Measurements from ENCODE around the gene GNA12. TPM values are rescaled to one million over a fixed set of nuclear protein-coding genes. Genes with fewer than 3 reads are reported as not detected.
"Not testable (repeated sequence)": the region's sequence is repeated elsewhere in the genome, so short reads cannot be mapped to it uniquely, and the experiment has no call there.

The GNA12 gene
- total RNA-seq, 2 experiments from 2014 or later: 23.6 to 23.7 TPM

GRCh38 chr7:2753148-2753547, 91.0 kb downstream of the GNA12 start:
- POLR2A ChIA-PET: no interaction called here
- H3K27ac Mint-ChIP-seq: no peak overlapping the region
- CTCF ChIA-PET: interaction anchor here (0.6 kb wide), 1 partner anchor 35 kb away, joined by 3 read pairs; no protein-coding TSS in a partner anchor
- H3K4me1 Mint-ChIP-seq (ENCODE audit: low read depth): peaks cover 20% of the 10 kb centered on the region
- DNase-seq: no peak
- H3K36me3 Mint-ChIP-seq: peaks cover 21% of the 10 kb centered on the region
- H3K9me3 Mint-ChIP-seq: peaks cover 2% of the 10 kb centered on the region
- H3K4me3 Mint-ChIP-seq: no peak overlapping the region
- intact Hi-C loops (cut with micrococcal nuclease): loop anchor here (10.0 kb wide), 1 partner anchor 362 kb away; no protein-coding TSS in a partner anchor
- no peaks in the 10 kb centered on the region for H3K27me3 Mint-ChIP-seq

DNA sequence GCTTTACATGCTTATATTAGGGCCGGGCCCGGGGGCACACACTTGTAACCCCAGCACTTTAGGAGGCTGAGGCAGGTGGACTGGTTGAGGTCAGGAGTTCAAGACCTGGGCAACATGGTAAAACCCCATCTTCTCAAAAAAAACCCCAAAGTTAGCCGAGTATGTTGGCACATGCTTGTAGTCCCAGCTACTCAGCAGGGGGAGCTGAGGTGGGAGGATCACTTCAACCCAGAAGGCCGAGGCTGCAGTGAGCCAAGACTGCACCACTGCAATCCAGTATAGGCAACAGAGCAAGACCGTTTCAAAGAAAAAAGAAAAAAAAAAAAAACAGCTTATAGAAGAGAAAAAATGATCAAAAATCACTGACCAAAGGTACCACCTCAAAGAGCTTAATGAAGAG, 93.0 kb downstream of the GNA12 start:
- ChIA-PET POLR2A (interaction anchor here (0.6 kb wide), 2 partner anchors 47 to 277 kb away, joined by 3 to 5 read pairs; no protein-coding TSS in a partner anchor), CTCF (interaction anchor here (0.7 kb wide), 2 partner anchors 32 to 273 kb away, joined by 3 read pairs; no protein-coding TSS in a partner anchor)
- peaks cover 4% of the 10 kb centered on the region for H3K4me1 Mint-ChIP-seq (ENCODE audit: low read depth)
- no peak overlapping the region for H3K27ac Mint-ChIP-seq
- no peak for DNase-seq
- intact Hi-C loops (cut with micrococcal nuclease): loop anchor here (10.0 kb wide), 1 partner anchor 364 kb away; no protein-coding TSS in a partner anchor
- H3K4me3 Mint-ChIP-seq: no peak overlapping the region
- no peaks in the 10 kb centered on the region for H3K27me3 Mint-ChIP-seq
- peaks cover 2% of the 10 kb centered on the region for H3K9me3 Mint-ChIP-seq
- H3K36me3 Mint-ChIP-seq: peaks cover 16% of the 10 kb centered on the region

DNA sequence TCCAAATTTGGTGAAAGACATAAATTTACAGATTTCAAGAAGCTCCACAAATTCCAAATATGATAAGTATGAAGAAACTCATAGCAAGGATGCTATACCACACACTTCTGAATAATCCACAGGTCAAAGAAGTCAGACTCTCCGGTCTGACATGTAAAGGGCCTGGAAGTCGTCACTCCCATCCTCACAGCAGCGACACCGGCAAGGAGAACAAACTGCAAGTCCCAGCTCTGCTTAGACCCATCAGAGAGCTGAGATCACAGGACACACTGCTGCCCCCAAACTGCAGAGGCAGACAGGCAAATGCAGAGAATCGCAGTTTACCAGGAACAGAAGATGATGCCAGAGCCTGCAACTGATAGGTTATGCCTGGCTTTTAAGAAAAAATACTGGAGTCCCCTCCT, 94.1 kb downstream of the GNA12 start:
- intact Hi-C loops (cut with micrococcal nuclease): loop anchor here (10.0 kb wide), 1 partner anchor 365 kb away; no protein-coding TSS in a partner anchor
- CTCF ChIA-PET: no interaction called here
- peak; percentile 4 for DNase-seq

GRCh38 chr7:2748684-2749083, 95.4 kb downstream of the GNA12 start:
- DNase-seq; H3K9me3 Mint-ChIP-seq; H3K4me3 Mint-ChIP-seq; H3K36me3 Mint-ChIP-seq; intact Hi-C loops (cut with micrococcal nuclease); H3K4me1 Mint-ChIP-seq (ENCODE audit: low read depth); H3K27me3 Mint-ChIP-seq; CTCF ChIA-PET; POLR2A ChIA-PET; H3K27ac Mint-ChIP-seq: not testable (repeated sequence)

More for the DNA sequence above, 94.1 kb downstream of the GNA12 start:
- Mint-ChIP-seq H3K4me3 (no peak overlapping the region), H3K27me3 (no peaks in the 10 kb centered on the region), H3K36me3 (peaks cover 7% of the 10 kb centered on the region), H3K4me1 (ENCODE audit: low read depth) (no peaks in the 10 kb centered on the region), H3K9me3 (peaks cover 2% of the 10 kb centered on the region), H3K27ac (no peak overlapping the region)
- POLR2A ChIA-PET: no interaction called here

DNA sequence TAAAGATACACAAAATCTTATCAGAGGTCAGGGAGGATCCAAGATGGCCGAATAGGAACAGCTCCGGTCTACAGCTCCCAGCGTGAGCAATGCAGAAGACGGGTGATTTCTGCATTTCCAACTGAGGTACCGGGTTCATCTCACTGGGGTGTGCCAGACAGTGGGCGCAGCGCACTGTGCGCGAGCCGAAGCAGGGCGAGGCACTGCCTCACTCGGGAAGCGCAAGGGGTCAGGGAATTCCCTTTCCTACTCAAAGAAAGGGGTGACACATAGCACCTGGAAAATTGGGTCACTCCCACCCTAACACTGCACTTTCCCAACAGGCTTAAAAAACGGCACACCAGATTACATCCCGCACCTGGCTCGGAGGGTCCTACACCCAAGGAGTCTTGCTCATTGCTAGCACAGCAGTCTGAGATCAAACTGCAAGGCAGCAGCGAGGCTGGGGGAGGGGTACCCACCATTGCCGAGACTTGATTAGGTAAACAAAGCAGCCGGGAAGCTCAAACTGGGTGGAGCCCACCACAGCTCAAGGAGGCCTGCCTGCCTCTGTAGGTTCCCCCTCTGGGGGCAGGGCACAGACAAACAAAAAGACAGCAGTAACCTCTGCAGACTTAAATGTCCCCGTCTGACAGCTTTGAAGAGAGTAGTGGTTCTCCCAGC, 100.5 kb downstream of the GNA12 start:
- H3K4me3 Mint-ChIP-seq; H3K4me1 Mint-ChIP-seq (ENCODE audit: low read depth); H3K9me3 Mint-ChIP-seq; POLR2A ChIA-PET; H3K27ac Mint-ChIP-seq; DNase-seq; H3K36me3 Mint-ChIP-seq; CTCF ChIA-PET; H3K27me3 Mint-ChIP-seq: not testable (repeated sequence)
- intact Hi-C loops (cut with micrococcal nuclease): loop anchor here (2.0 kb wide), 1 partner anchor 13 kb away; no protein-coding TSS in a partner anchor

DNA sequence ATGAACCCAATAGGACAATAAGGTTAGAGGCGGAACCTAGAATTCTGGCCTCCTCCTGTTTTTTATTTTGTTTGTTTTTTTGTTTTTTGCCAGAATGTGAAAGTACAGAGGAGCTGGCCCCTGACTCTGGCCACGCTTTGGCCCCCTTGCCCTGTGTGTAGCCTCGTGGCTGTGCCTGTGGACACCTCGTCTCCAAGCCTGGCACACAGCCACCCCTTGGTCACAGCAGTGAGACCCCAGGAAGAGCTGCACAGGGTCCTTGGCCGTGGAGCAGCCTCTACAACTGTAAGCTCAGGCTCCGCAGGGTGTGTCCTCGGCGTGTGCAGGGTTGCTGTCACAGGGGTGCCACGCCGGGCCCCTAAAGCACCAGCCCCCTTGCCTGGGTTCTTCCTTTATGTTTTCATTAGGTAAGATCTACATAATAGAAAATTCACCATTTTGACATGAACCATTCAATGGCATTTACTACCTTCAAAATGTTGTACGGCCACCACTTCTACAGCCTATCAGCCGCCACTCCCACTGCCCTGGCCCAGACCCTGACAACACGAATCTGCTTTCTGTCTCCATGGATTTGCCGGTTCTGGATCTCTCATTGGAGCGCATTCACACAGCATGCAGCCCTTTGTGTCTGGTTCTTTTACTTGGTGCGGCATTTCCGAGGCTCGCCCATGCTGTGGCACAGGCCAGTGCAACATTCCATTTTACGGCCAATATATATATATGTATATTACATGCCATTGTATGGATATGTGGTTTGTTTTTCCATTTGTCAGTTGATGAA, 105.2 kb downstream of the GNA12 start:
- POLR2A ChIA-PET: no interaction called here
- H3K27ac Mint-ChIP-seq: no peak overlapping the region
- no peaks in the 10 kb centered on the region for H3K36me3 Mint-ChIP-seq
- intact Hi-C loops (cut with micrococcal nuclease): no loop called here
- DNase-seq: no peak
- no peaks in the 10 kb centered on the region for H3K9me3 Mint-ChIP-seq
- no peak overlapping the region for H3K4me3 Mint-ChIP-seq
- H3K27me3 Mint-ChIP-seq: no peaks in the 10 kb centered on the region
- H3K4me1 Mint-ChIP-seq (ENCODE audit: low read depth): no peaks in the 10 kb centered on the region
- CTCF ChIA-PET: interaction anchor here (0.6 to 1.4 kb wide), 2 partner anchors 21 to 25 kb away, joined by 3 read pairs; no protein-coding TSS in a partner anchor

DNA sequence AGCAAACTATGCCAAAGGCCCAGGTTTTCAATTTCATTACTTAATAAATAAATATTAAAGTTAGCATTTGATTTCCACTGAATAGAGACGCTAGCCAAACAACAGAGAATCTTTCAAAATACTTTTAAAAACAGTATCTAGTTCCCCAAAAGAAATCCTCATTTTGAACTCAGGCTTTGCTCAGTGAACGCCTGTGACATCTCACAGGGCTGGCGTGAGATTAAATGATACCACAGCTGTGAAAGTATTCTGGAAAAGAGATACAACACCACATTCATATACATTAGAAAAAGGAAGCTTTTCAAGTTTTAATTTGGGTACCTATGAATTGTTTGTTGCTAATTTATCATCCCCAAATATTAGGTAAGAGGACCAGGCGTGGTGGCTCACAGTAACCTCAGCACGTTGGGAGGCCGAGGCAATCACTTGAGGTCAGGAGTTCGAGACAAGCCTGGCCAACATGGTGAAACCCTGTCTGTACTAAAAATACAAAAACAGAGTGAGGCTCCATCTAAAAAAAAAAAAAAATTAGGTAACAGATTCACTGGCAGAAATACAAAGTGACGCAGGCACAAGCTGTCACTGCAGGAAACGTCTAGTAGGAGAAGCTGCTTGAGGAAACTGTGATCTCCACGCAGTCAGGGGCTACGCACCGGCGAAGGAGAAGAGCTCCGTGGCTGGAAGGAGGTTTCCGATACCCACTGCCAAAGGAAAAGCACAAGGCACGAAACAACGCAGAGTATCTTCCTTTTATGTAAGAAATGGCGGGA, 106.2 kb downstream of the GNA12 start:
- ChIA-PET POLR2A (no interaction called here), CTCF (interaction anchor here (0.6 to 1.4 kb wide), 3 partner anchors 22 to 28 kb away, joined by 3 to 6 read pairs (median 3); no protein-coding TSS in a partner anchor)
- intact Hi-C loops (cut with micrococcal nuclease): no loop called here
- Mint-ChIP-seq H3K4me1 (ENCODE audit: low read depth) (peaks cover 2% of the 10 kb centered on the region), H3K27ac (no peak overlapping the region), H3K4me3 (no peak overlapping the region), H3K36me3 (peaks cover 3% of the 10 kb centered on the region), H3K9me3 (no peaks in the 10 kb centered on the region), H3K27me3 (no peaks in the 10 kb centered on the region)
- peak; percentile 4 for DNase-seq

DNA sequence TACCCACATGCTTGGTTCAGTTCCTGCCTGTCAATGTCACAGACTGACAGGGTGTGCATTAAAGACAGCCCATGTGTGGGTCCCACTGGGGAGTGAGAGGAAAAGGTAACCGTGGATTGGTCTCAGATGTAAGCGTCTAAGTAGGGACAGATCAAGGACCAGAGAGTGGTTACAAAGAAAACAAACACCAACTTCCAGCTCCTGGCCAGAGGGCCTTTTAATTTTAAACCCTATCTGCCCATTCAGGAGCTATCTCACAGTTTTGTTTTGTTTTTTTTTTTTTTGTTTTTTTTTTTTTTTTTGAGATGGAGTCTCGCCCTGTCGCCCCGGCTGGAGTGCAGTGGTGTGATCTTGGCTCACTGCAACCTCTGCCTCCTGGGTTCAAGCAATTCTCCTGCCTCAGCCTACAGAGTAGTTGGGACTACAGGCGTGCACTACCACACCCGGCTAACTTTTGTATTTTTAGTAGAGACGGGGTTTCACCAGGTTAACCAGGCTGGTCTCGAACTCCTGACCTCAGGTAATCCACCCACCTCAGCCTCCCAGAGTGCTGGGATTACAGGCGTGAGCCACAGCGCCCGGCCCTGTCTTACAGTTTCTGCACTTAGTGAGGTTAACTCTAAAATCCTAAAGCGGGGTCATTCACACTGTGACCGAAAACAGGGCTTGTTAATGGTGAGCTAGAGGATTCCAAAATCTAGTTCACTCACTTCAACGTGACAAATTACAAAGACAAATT, 106.9 kb downstream of the GNA12 start:
- CTCF ChIA-PET: interaction anchor here (0.9 to 1.4 kb wide), 2 partner anchors 23 to 27 kb away, joined by 3 to 6 read pairs; no protein-coding TSS in a partner anchor
- H3K27ac Mint-ChIP-seq; H3K27me3 Mint-ChIP-seq; H3K4me1 Mint-ChIP-seq (ENCODE audit: low read depth); POLR2A ChIA-PET; H3K9me3 Mint-ChIP-seq; H3K36me3 Mint-ChIP-seq; intact Hi-C loops (cut with micrococcal nuclease); DNase-seq; H3K4me3 Mint-ChIP-seq: not testable (repeated sequence)

- Mint-ChIP-seq H3K27me3 (no peaks in the 10 kb centered on the region), H3K9me3 (no peaks in the 10 kb centered on the region), H3K27ac (no peak overlapping the region), H3K4me1 (ENCODE audit: low read depth) (peaks cover 14% of the 10 kb centered on the region), H3K4me3 (no peak overlapping the region), H3K36me3 (peaks cover 5% of the 10 kb centered on the region)
- POLR2A ChIA-PET: no interaction called here
- intact Hi-C loops (cut with micrococcal nuclease): no loop called here
- DNase-seq: peak; percentile 3
- CTCF ChIA-PET: no interaction called here
Observed at GRCh38 chr7:2736411-2736914, 107.6 kb downstream of the GNA12 start.

GRCh38 chr7:2735744-2736143, 108.4 kb downstream of the GNA12 start:
- CTCF ChIA-PET: no interaction called here
- intact Hi-C loops (cut with micrococcal nuclease): no loop called here

DNA sequence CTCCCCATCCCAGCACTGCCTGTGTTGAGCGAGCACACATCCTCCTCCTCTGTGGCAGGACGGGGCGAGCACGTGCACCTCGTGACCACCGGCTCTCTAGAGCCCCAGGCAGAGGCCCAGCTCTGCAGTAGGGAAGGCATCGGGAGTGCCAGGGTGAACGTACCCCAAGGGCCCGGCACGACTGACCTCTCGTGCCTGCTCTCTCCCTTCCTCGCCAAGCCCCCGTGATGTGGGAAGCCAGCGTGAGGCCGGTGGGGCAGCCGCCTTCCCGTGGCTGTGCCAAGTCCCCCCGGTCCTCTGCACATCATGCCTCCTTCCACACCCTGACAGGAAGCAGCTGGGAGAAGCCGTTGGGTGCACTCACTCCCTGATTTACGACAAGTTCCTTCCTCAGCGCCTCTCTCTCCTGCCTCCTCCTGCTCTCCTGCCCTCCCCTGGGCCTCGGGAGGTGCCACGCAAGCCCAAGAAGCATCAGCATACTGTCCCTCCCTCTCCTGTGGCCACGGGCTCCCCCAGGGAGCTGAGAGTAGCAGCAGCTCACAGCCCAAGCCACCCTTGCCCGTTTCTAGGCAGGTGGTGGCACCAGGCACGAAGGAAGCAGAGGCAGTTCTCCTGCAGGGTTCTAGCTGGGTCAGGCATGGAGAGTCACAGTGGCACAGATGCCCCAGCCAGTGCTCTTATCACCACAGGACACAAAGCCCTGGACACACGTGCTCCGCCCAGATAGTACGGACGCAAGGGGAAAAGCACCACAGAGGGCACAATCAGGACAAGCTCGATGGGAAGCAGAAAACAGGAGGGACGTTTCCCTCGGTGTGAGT, 109.1 kb downstream of the GNA12 start:
- DNase-seq: peak; percentile 7
- Mint-ChIP-seq H3K4me1 (ENCODE audit: low read depth) (peaks cover 14% of the 10 kb centered on the region), H3K36me3 (peaks cover 15% of the 10 kb centered on the region), H3K27ac (no peak overlapping the region), H3K9me3 (no peaks in the 10 kb centered on the region), H3K4me3 (no peak overlapping the region), H3K27me3 (no peaks in the 10 kb centered on the region)
- ChIA-PET CTCF (interaction anchor here (0.6 to 2.4 kb wide), 2 partner anchors 25 to 53 kb away, joined by 3 to 8 read pairs; no protein-coding TSS in a partner anchor), POLR2A (no interaction called here)
- intact Hi-C loops (cut with micrococcal nuclease): no loop called here

More at GRCh38 chr7:2735744-2736143, 108.4 kb downstream of the GNA12 start:
- DNase-seq: no peak
- Mint-ChIP-seq H3K36me3 (peaks cover 10% of the 10 kb centered on the region), H3K27ac (no peak overlapping the region), H3K27me3 (no peaks in the 10 kb centered on the region), H3K9me3 (no peaks in the 10 kb centered on the region), H3K4me3 (no peak overlapping the region), H3K4me1 (ENCODE audit: low read depth) (peaks cover 14% of the 10 kb centered on the region)
- POLR2A ChIA-PET: no interaction called here
